Hippocampal formation (tissue), 2 donors: Measurements from ENCODE around the gene GNG7.
"Not testable (repeated sequence)": the region's sequence is repeated elsewhere in the genome, so short reads cannot be mapped to it uniquely, and the experiment has no call there.

Experiments used
- DNase-seq, 2 donors: peaks; one replicate each; lab custom pipeline; 2025; lab: John Stamatoyannopoulos, UW

Gene GNG7

DNA sequence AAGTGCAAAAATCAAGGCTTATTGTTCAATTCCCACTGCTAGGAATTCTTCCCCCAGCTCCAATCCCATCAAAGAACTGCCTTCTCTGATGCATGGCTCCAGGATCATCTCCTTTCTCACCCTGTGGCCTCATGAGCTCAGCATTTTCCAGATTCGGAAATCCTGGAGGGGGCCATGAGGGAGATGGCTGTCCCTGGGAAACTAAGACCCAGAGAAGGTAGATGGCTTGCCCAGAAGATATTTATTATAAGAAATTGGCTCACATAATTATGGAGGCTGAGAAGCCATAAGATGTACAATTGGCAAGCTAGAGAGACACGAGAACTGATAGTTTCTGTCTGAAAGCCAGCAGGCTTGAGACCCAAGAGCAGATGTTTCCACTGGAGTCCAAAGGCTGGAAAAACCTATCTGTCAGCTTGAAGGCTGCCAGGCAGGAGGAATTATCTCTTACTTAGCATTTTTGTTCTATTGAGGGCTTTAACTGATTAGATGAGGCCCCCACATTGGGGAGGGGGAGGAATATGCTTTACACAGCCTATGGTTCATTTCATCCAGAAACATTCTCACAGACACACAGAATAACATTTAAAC, 168.0 kb downstream of the GNG7 start:
- no peak for DNase-seq

DNA sequence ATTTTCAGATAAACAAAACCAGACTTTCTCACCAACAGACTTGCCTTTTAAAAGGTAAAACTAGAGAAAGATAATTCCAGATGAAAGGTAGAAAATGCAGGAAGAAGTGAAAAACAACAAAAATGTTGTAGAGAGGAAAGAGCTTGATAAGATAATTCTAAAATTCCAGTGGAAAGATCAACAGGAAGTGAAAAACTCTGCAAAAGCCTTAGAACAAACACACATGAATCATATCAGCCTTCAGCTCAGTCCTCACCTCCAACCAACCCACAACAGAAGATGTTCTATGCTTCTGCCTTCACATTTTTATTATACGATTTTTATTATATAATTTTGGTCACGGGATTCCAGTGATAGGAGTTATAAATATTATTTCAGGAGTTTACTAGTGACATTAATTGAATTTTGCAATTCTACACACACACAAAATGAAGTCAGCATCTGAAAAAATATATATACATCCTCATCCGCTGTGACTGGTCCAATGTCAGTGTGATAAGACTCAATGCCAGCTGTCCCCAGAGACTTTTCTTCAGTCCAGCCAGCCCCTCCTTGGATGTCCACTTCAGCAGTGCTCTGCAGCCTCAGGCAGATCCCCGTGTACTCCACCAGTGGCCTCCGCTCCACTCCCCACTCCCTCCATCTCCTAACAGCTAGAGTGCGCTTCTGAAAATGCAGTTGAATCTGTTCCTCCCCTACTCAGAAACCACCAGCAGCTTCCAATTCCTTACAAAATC, 168.6 kb downstream of the GNG7 start:
- DNase-seq: no peak

DNA sequence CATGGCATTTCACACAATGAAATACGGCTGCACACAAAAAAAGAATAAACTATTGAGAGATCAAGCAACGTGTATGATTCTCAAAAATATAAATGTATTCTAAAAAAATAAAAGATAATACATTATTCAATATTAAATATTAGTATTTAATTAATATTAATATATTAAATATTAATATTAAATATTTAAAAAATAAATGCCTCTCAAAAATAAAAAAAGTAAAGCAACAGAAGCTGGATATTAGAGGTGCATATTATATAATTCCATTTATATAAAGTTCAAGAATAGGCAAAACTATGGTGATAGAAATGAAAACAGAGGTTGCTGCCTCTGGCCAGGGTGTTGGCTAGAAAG, 169.4 kb downstream of the GNG7 start:
- no peak for DNase-seq

DNA sequence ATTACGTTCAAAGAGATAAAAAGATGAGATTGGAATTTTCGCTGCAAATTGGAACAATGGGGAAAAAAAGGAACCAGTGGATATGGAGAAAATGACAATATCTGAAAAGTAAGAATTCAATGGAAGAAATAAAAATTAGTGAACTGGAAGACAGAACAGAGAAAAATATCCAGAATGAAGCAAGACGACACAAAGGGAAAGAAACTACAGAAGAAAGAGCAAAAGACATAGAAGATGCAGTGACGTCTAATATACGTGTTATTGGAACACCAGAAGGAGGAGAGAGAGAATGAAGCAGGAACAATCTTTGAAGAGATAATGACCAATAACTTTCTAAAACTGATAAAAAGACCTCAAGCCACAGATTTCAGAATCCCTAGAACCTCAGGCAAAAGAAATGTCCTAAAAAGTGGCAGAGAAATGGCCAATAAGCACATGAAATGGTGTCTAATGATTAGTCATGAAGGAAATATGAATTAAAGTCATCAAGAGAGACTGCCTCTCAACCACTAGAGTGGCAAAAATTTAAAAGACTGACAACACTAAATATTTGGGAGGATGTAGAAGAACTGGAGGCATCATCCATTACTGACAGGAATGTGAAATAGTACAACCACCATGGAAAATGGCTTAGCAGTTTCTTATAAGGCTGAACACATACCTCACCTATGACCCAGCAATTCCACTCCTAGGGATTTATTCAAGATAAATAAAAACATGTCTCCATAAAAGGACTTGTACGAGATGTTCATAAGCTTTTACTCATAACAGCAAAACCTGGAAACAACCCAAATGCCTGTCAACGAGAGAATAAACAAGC, 170.0 kb downstream of the GNG7 start:
- DNase-seq: no peak

GRCh38 chr19:2529942-2530341, 172.6 kb downstream of the GNG7 start:
- DNase-seq: not testable (repeated sequence)

GRCh38 chr19:2529473-2529918, 173.0 kb downstream of the GNG7 start:
- no peak for DNase-seq

DNA sequence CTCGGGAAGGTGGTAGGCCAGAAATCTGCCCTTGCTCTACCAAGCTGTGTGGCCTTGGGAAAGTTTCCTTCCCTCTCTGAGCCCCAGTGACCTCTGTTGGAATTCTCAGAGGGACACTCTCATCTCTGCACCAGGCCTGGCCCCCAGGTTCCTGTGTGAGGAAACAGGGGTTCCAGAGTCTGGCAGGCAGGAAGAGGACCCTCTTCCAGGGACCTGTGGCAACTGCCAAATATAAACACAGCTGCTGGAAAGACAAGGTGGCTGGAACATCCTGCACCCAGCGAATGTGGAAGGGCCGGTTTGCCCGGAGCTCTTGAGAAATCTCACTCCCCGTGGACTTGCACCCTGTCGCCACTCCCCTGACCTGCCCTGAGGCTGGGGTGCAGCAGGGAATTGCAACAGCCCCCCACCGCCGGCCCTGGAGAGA, 173.8 kb downstream of the GNG7 start:
- no peak for DNase-seq

DNA sequence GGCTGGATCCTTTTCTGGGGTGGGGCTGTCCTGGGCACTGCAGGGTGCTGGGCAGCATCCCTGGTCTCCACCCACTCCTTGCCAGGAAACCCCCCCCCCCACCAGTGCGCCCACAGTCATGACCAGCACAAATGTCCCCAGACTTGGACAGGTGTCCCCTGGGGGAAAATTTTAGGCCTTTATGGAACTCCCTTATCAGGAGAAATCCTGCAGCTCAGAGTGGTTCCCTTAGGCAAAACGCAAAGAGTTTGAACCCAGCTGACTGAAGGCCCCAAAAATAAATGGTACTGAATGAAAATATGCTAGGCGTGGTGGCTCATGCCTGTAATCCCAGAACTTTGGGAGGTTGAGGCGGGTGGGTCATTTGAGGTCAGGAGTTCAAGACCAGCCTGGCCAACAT, 174.8 kb downstream of the GNG7 start:
- DNase-seq: no peak

GRCh38 chr19:2527171-2527570, 175.3 kb downstream of the GNG7 start:
- no peak for DNase-seq

DNA sequence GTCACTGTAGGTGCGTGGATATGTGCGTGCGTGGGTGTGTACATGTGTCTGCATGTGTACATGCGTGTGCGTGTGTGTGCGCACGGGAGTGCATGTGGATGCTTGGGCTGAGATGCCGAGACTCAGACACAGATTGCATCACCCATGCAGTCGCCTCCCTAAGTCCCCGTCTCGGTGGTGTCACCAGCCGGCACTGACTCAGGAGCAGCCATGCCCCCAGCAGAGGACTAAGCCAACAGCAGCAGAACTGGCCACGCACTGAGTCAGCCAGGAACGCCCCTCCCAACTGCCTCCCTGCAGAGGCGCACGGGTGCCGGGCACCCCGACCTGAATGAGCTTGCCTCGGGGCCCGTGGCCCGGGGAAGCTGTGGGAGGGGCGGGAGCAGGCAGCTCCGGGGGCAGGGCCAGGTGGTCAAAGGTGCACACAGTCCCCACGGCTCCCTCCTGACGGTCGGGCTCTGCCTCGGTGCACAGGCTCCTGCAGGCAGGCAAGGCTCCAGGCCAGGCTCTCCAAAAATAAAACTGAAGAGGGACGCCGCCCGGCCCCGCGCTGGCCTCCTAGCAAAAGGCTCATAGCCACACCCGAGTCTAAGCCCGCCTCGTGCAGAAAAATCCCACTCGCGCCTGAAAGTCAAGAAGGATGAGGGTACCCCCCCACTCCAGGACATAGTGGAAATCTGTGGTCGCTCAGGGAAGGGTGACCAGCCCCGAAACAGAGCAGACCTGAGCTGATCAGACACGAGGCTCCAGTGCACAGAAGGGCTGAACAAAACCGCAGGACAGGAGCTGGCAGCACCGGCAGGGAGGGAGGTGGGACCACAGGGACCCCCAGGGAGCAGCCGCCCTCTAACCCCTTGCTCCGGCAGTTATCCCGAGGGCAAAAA, 177.4 kb downstream of the GNG7 start:
- DNase-seq: no peak

DNA sequence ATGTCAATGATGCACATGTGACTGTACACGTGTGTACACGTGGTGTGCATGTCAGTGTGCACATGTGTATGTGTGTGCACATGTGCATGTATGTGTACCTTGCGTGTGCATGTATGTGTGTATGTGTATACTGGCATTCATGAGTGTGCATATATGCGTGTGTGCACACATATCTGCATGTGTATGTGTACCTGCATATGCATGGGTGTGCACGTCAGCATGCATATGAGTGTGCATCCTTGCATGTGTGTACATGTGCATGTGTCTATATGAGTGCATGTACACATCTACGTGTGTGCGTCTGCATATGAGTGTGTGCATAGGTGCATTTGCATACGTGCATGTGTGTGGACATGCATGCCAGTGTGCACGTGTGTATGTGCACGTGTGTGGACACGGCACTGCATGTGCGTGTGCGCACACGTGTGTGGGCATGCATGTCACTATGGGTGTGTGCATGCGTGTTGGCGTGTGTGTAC, 178.1 kb downstream of the GNG7 start:
- no peak for DNase-seq

DNA sequence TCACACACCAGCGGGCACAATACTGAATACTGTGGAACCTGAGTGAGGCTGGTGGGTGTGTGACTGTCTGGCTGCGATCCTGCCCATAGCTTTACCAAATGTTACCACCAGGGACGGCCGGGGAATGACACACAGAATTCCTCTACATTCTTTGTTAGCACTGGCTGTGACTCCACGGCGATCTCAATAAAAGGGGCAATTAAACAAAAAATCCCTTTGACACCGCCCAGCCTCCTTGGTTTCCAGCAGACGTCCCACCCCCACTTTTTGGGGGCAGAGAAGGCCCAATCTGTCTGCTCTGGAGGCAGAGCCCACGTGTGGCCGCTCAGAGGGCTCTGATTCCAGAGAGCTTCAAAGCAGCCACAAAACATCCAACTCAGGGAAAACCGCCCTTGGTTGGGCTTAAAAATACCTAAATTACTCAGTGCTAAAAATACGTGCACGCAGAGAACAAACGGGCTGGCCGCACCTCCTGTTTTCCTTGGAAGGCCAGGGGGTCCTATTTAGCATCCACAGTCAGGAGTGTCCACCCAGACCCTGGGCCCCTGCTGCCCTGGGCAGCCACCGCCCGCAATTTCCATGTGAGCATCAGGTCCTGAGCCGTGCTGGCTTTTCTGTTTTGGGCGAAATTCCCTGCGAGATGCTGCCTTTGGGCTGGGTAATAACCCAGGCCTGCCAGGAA, 178.7 kb downstream of the GNG7 start:
- DNase-seq: peak in 1 of 2 donors; percentile 23

GRCh38 chr19:2519482-2519881, 183.0 kb downstream of the GNG7 start:
- no peak for DNase-seq

GRCh38 chr19:2518856-2519255, 183.6 kb downstream of the GNG7 start:
- DNase-seq: not testable (repeated sequence)

DNA sequence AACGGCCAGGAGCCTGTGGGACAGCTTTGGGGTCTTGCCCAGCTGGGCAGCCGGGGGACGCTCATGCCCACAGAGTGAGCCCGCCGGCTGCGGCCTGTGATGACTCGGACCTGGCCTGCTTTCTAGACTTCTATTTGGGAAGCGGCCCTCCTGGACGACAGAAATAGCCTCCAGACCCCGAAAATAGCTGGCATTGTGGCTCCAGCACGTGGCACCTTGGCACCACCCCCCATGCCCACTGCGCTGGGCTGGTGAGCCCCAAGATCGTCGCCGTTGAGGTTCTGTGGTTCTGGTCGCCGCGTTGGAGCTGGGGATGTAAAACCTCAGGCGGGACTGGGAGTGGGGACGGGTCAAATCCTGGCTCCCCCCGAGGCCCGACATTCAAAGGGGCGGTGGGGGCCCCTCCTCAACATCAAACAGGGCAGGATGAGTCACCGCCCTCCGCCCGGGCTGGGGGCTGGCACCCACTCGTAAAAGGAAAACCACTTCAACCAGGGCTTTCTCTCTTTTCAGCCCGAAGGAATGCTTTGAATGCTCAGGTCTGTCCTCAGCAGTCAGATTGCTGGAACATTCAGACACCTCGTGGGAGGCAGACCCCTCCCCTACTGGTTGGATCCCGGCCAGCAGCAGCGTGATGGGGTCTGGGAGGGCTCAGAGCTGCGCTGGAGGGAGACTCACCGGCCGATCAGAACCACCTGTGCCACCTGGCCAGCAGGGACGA, 184.5 kb downstream of the GNG7 start:
- DNase-seq: no peak

DNA sequence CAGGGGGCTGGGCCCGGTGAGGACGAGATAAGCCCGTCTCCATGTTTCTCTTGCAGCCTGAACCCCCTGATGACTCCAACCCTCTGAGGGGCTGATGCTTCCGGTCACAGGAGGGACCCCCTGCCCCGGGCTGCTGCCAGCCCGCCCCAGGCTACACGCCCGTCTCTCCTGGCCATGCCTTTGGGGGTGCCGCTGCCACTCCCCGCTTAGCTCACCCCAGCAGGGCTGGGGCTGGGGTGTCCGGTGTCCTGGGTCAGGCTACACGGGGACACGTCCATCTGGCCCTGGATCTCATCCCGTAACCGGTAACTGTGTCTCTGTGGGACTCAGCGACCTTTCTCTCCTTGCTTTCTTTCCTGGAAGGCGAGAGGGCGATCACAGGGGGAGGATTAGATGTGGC, 185.8 kb downstream of the GNG7 start:
- DNase-seq: no peak

DNA sequence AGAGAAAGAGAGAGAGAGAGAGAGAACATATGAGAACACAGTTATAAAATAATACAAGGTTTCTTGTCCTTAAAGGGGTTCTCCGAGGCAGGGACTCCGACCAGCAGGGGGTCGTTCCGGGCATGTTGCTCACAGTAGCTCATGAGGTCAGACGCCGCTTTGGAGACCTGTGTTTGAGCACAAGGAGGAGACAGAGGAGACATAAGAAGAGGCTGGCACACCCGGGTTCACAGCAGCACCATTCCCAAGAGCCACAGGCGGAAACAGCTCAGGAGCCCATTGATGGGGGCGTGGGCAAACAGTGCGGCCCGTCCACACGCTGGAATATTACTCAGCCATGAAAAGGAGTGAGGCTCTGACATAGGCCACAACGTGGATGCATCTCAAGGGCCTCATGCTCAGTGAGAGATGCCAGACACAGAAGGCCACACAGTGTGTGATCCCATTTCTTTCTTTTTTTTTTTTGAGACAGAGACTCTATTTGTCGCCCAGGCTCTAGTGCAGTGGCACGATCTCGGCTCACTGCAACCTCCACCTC, 187.4 kb downstream of the GNG7 start:
- no peak for DNase-seq

- no peak for DNase-seq
These were observed 189.7 kb downstream of the GNG7 start for GRCh38 chr19:2512523-2513431.

DNA sequence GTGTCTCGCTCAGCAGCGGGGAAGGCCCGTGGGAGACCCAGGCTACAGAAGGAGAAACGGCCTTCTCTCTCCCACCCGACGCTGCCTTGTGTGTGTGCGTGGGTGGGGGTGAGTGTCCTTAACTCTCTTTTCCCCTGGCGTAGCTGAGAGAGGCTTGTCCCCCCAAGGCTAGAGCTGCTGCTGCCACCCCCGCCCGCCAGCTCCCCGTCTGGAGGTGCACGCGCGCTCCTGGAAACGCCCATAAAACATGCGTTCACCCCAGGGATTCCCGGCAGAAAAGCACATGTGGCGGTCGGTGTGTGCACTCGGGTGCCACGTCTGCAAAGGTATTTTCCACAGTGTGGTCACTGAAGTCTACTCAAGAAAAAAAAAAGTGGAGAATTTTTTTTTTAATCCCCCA, 190.5 kb downstream of the GNG7 start:
- DNase-seq: no peak
